ENCODE measurements around the gene IFNGR2. TPM values are rescaled to one million over a fixed set of nuclear protein-coding genes. Genes with fewer than 3 reads are reported as not detected.
A peak's percentile ranks its signal among the peaks of the same experiment; 100 is the strongest.

The IFNGR2 gene
- total and polyA plus RNA-seq, 2 of the 13 experiments (the other 11 are each of a cell fraction or from before 2014, with no cell fraction given) = 61.3 to 117 TPM

- TF ChIP-seq AHDC1 (CRISPR knock-in tag; IDR thresholded peaks at IDR 0.05; ENCODE audit: borderline replicate concordance) = no peak
- no peak for TF ChIP-seq PAWR (CRISPR knock-in tag; IDR thresholded peaks at IDR 0.05; ENCODE audit: borderline replicate concordance)
- no peak for TF ChIP-seq ZFY (CRISPR knock-in tag; IDR thresholded peaks at IDR 0.05)
- TF ChIP-seq, protein P1, sequence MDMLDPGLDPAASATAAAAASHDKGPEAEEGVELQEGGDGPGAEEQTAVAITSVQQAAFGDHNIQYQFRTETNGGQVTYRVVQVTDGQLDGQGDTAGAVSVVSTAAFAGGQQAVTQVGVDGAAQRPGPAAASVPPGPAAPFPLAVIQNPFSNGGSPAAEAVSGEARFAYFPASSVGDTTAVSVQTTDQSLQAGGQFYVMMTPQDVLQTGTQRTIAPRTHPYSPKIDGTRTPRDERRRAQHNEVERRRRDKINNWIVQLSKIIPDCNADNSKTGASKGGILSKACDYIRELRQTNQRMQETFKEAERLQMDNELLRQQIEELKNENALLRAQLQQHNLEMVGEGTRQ (IDR thresholded peaks at IDR 0.05; ENCODE audit: low read depth, low read length) = no peak
- TF ChIP-seq, protein P1 (CRISPR knock-in tag; IDR thresholded peaks at IDR 0.05; ENCODE audit: borderline replicate concordance) = no peak
- TF ChIP-seq, protein P2, sequence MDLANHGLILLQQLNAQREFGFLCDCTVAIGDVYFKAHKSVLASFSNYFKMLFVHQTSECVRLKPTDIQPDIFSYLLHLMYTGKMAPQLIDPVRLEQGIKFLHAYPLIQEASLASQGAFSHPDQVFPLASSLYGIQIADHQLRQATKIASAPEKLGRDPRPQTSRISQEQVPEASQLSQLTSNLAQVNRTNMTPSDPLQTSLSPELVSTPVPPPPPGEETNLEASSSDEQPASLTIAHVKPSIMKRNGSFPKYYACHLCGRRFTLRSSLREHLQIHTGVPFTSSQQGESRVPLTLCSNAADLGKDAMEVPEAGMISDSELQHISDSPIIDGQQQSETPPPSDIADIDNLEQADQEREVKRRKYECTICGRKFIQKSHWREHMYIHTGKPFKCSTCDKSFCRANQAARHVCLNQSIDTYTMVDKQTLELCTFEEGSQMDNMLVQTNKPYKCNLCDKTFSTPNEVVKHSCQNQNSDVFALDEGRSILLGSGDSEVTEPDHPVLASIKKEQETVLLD (CRISPR knock-in tag; IDR thresholded peaks at IDR 0.05; ENCODE audit: low read depth) = 0 out of 2 replicates have a peak, but pooled peaks have one; percentile 5
- TF ChIP-seq, protein P3, sequence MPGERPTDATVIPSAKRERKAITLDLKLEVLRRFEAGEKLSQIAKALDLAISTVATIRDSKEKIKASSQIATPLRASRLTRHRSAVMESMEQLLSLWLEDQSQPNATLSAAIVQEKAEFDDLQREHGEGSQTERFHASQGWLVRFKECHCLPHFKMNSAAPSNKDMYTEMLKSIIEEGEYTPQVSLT (CRISPR knock-in tag; IDR thresholded peaks at IDR 0.05; ENCODE audit: borderline replicate concordance, low read depth) = no peak
- TF ChIP-seq ASH2L (IDR thresholded peaks at IDR 0.05; ENCODE audit: insufficient read length, low read depth, low read length) = peak; percentile 83
- TF ChIP-seq ZNF556 (CRISPR knock-in tag; IDR thresholded peaks at IDR 0.05; ENCODE audit: borderline replicate concordance) = no peak
- no peak for TF ChIP-seq ZIK1 (CRISPR knock-in tag; IDR thresholded peaks at IDR 0.05; ENCODE audit: borderline replicate concordance, low read depth)
- TF ChIP-seq, protein P4, sequence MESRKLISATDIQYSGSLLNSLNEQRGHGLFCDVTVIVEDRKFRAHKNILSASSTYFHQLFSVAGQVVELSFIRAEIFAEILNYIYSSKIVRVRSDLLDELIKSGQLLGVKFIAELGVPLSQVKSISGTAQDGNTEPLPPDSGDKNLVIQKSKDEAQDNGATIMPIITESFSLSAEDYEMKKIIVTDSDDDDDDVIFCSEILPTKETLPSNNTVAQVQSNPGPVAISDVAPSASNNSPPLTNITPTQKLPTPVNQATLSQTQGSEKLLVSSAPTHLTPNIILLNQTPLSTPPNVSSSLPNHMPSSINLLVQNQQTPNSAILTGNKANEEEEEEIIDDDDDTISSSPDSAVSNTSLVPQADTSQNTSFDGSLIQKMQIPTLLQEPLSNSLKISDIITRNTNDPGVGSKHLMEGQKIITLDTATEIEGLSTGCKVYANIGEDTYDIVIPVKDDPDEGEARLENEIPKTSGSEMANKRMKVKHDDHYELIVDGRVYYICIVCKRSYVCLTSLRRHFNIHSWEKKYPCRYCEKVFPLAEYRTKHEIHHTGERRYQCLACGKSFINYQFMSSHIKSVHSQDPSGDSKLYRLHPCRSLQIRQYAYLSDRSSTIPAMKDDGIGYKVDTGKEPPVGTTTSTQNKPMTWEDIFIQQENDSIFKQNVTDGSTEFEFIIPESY (CRISPR knock-in tag; IDR thresholded peaks at IDR 0.05) = no peak
- no peak for TF ChIP-seq ZUFSP (CRISPR knock-in tag; IDR thresholded peaks at IDR 0.05; ENCODE audit: borderline replicate concordance)
- TF ChIP-seq ZNF552 (CRISPR knock-in tag; IDR thresholded peaks at IDR 0.05; ENCODE audit: borderline replicate concordance) = no peak
Measured at GRCh38 chr21:33478935-33479678, 75.9 kb downstream of the IFNGR2 start (continued).

All from HepG2 (cell line).